ENCODE data around the gene CFAP92.
A peak's percentile ranks its signal among the peaks of the same experiment; 100 is the strongest.
"Not testable (repeated sequence)": the region's sequence is repeated elsewhere in the genome, so short reads cannot be mapped to it uniquely, and the experiment has no call there.

CFAP92 gene

DNA sequence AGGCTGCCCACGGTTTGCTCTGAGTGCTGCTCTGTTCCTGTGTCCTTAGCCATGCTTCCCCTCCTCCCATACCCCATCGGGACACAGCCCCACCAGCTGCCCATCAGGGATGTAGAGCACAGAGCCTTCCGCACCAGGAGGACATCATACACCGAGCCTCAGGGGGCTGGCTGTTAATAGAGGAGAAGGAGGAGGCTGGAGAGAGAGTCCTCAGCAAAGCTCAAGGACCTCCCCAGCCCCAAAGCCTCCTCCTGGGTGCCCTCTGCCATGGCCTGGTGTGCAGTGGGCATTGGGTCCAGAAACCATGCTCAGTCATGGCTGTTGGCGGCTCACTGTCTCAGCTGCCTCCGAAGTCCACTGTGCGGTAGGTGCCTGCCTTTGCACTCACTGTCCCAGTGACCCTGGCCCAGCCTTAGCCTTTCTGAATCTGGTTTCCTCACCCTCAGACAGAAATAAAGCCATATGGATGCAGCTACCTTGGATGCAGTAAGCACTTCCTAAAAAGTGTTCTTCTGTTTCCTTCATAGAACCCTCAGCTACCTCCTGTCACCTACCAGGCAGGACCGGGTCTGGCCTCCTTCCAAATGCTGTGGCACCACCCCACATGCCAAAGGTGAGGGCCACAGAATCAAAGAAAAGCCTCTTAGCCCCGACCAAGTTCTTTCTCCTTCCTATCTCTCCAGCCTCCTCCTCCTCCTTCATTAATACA, 60.5 kb downstream of the CFAP92 start:
- no peak for DNase-seq

- no peak for DNase-seq
These were observed 61.2 kb downstream of the CFAP92 start for GRCh38 chr3:128932516-128933212.

- DNase-seq = no peak
These were observed 62.8 kb downstream of the CFAP92 start for GRCh38 chr3:128931046-128931445.

DNA sequence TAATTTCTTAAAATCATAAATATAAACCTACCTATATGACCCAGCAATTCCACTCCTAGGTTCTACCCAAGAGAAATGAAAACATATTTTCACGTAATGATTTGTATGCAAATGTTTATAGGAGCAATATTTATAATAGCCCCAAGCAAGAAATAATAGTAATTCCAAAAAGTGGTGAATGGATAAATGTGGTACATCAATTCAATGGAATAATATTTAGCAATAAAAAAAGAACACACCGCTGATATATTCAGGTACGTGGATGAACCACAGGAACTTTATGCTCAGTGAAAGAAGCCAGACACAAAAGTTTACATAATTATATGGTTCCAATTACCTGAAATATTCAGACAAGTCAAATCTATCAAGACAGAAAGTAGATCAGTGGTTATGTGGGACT, 64.5 kb downstream of the CFAP92 start:
- no peak for DNase-seq

GRCh38 chr3:128923986-128924385, 69.9 kb downstream of the CFAP92 start:
- DNase-seq = not testable (repeated sequence)

- peak in 2 of 5 experiments; percentile 2 to 62 for DNase-seq
These were observed 70.3 kb downstream of the CFAP92 start for GRCh38 chr3:128923576-128923975.

GRCh38 chr3:128922804-128923459, 70.9 kb downstream of the CFAP92 start:
- DNase-seq = peak in 4 of 5 experiments; percentile 23 to 87 (median 34)

- no peak for DNase-seq
These were observed 73.9 kb downstream of the CFAP92 start for GRCh38 chr3:128919988-128920387.

- DNase-seq = no peak
These were observed 76.6 kb downstream of the CFAP92 start for GRCh38 chr3:128917291-128917690.

- no peak for DNase-seq
These were observed 78.8 kb downstream of the CFAP92 start for GRCh38 chr3:128914966-128915645.

DNA sequence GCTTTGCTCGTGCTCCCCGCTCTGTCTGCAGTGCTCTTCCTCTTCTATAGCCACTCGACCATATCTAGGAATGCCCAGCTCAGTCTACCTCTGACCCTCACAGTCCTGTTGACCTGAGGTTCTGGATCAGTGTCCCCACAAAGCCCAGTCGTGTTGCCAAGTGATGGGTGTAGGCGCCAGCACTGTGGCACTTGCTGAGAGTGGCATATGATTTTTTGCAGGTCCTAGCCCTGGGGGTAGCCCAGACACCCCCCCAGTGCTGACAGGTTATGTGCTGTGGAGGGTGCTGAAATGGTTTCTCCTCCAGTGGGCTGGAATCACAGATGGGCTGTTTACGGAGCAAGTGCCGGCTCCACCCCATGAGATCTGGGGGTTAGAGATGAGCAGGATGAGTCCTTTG, 82.0 kb downstream of the CFAP92 start:
- no peak for DNase-seq

- no peak for DNase-seq
These were observed 83.9 kb downstream of the CFAP92 start for GRCh38 chr3:128910006-128910405.

- DNase-seq = no peak
These were observed 84.9 kb downstream of the CFAP92 start for GRCh38 chr3:128908951-128909350.

- DNase-seq = no peak
These were observed 86.0 kb downstream of the CFAP92 start for GRCh38 chr3:128907706-128908445.

DNA sequence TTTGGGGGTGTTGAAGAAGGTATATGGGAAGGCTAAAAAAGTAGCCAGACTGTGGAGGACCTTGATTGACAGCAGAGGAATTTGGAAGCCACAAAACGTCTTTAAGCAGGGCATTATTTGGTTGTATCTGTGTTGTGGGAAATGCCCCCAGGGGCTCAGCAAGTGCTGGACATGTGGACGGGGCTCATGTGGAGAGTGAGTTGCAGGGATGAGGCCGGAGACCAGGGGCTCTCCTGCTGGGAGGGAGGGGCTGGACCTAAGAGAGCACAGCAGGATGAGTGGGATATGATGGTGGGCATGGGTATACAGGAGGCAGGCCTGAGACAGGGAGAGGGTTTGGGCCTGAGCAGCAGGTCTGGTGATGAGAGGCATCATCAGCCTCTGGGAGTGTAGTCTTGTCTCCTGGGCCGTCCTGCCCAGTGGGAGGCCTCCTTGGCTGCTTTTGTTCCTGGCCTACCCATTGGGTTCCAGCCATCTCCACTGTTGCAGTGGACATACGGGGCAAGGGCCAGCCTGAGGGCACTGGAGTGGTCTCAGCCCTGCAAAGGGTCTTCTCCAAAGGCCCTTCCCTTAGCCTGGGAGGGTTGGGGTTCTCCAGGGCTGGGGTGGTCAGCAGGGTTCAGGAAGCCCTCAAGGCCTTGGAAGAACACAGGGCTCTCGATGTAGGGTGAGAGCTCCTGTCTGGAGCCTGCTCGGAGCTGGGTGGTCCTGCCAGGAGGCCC, 86.9 kb downstream of the CFAP92 start:
- no peak for DNase-seq

- DNase-seq = no peak
These were observed 87.7 kb downstream of the CFAP92 start for GRCh38 chr3:128906031-128906803.

DNA sequence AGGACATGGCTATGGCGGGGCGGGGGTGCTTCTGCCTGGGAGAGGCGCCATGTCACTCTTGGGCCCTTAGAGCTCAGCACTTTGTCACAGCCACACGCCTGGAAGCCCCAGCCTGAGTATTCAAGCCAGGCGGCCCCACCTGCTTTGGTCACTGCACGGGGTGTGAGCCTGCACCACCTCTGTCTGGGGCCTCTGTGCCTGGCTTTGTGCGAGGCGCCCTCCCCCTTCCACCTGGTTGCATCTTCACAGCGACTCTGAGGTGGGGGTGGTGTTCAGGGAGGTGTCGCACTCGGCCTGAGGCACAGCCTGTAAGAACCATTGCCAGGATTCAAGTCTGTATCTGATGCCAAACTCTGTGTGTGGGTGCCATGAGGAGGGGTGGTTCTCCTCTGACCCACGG, 90.4 kb downstream of the CFAP92 start:
- DNase-seq = no peak

DNA sequence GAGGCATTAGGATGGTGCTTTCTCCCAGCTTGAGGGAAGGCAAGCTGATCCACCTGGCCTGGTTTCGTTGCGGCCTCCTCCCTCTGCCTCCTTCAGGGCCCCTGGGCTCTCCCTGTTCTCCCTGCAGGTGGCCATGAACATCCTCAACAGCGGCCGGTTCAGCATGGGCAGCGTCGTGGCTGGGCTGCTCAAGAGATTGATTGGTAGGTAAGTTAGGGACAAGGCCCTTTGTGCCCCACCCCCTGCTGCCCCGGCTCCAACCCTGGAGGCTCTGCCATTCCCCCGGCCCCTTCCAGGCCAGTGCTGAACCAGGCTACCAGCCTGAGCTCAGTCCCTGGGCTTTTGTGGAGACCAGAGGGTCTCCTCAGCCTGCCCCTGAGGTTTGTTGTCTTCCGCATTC, 91.5 kb downstream of the CFAP92 start:
- DNase-seq = no peak

- DNase-seq = no peak
These were observed 97.8 kb downstream of the CFAP92 start for GRCh38 chr3:128895843-128896697.
